NB4 (cell line): ENCODE measurements around the gene CCDC187.

Source experiments
- CTCF ChIP-seq: IDR thresholded peaks from one replicate; pipeline ENCODE4 v1.5.1; 2012; ENCODE audit warnings: low read depth, low read length
- POLR2A ChIP-seq: IDR thresholded peaks from 2 replicates; pipeline ENCODE4 v1.6.1; 2011; ENCODE audit warnings: mild to moderate bottlenecking; ENCODE audit not compliant: insufficient read length; ENCODE audit errors: extremely low read depth
- TF ChIP-seq, protein P1 (sequence below): IDR thresholded peaks from 2 replicates; pipeline ENCODE4 v1.6.1; 2011; ENCODE audit warnings: low read depth, low read length

- TF ChIP-seq CTCF (no peak), POLR2A (no peak)
- TF ChIP-seq, protein P1, sequence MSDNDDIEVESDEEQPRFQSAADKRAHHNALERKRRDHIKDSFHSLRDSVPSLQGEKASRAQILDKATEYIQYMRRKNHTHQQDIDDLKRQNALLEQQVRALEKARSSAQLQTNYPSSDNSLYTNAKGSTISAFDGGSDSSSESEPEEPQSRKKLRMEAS, result no peak
Observed at GRCh38 chr9:136233868-136234267, 70.0 kb downstream of the CCDC187 start.
